Measurements from ENCODE around the gene EFNA2. TPM values are rescaled to one million over a fixed set of nuclear protein-coding genes. Genes with fewer than 3 reads are reported as not detected.

EFNA2 gene
- total RNA-seq, 2 donors from 2014 or later: not detected

- Histone ChIP-seq H3K9me3 (no peaks in the 10 kb centered on the region), H3K4me1 (peaks cover 0 to 12% of the 10 kb centered on the region in 2 donors), H3K27ac (no peak overlapping the region), H3K27me3 (peaks cover 0 to 3% of the 10 kb centered on the region in 2 donors), H3K36me3 (no peaks in the 10 kb centered on the region), H3K4me3 (no peak overlapping the region)
- TF ChIP-seq CTCF (IDR thresholded peaks at IDR 0.05): no peak
- DNase-seq (ENCODE audit: low spot score): no peak
These were observed 6.9 kb downstream of the EFNA2 start for GRCh38 chr19:1292419-1293151.

- no peaks in the 10 kb centered on the region for H3K36me3 ChIP-seq
- no peak for DNase-seq (ENCODE audit: low spot score)
- no peaks in the 10 kb centered on the region for H3K27me3 ChIP-seq
These were observed 8.3 kb downstream of the EFNA2 start for GRCh38 chr19:1293782-1294604.

GRCh38 chr19:1294688-1295087, 9.0 kb downstream of the EFNA2 start:
- Histone ChIP-seq H3K36me3 (no peaks in the 10 kb centered on the region), H3K4me3 (no peak overlapping the region), H3K4me1 (peaks cover 0 to 11% of the 10 kb centered on the region in 2 donors), H3K27me3 (no peaks in the 10 kb centered on the region), H3K9me3 (no peaks in the 10 kb centered on the region), H3K27ac (no peak overlapping the region)
- TF ChIP-seq CTCF (IDR thresholded peaks at IDR 0.05): no peak
- DNase-seq (ENCODE audit: low spot score): no peak

More at GRCh38 chr19:1293782-1294604, 8.3 kb downstream of the EFNA2 start:
- TF ChIP-seq CTCF (IDR thresholded peaks at IDR 0.05): no peak
- H3K9me3 ChIP-seq: no peaks in the 10 kb centered on the region
- peaks cover 0 to 11% of the 10 kb centered on the region in 2 donors for H3K4me1 ChIP-seq
- H3K27ac ChIP-seq: no peak overlapping the region
- H3K4me3 ChIP-seq: no peak overlapping the region

- no peak for DNase-seq (ENCODE audit: low spot score)
- Histone ChIP-seq H3K4me1 (peaks cover 0 to 11% of the 10 kb centered on the region in 2 donors), H3K36me3 (no peaks in the 10 kb centered on the region), H3K4me3 (peak overlapping the region in 1 of 2 donors; percentile 25), H3K27me3 (no peaks in the 10 kb centered on the region), H3K9me3 (no peaks in the 10 kb centered on the region), H3K27ac (no peak overlapping the region)
- TF ChIP-seq CTCF (IDR thresholded peaks at IDR 0.05): no peak
These were observed 9.7 kb downstream of the EFNA2 start for GRCh38 chr19:1295169-1296012.

- DNase-seq (ENCODE audit: low spot score): no peak
- no peak for TF ChIP-seq CTCF (IDR thresholded peaks at IDR 0.05)
- no peaks in the 10 kb centered on the region for H3K27me3 ChIP-seq
- H3K36me3 ChIP-seq: no peaks in the 10 kb centered on the region
- no peak overlapping the region for H3K27ac ChIP-seq
- H3K4me1 ChIP-seq: peaks cover 0 to 11% of the 10 kb centered on the region in 2 donors
- H3K4me3 ChIP-seq: no peak overlapping the region
- H3K9me3 ChIP-seq: no peaks in the 10 kb centered on the region
These were observed 10.4 kb downstream of the EFNA2 start for GRCh38 chr19:1296078-1296477.

Data from right atrium auricular region (tissue), 2 donors.